Peyer's patch (tissue), 4 donors: ENCODE results near the gene WDFY4.

Experiments
- CTCF ChIP-seq, 6 experiments: fragments of 450-650 bp in 4 of 6; fragments of 200-600 bp in 2 of 6; sonication (generic) in 1 of 6; IDR thresholded peaks; one replicate each; pipeline ENCODE4 v1.5.1; 2017 to 2019; ENCODE audit warnings: antibody characterized with exemption in 6 of 6, mild to moderate bottlenecking in 3 of 6, moderate library complexity in 1 of 6
- POLR2A ChIP-seq, 2 donors: fragments of 450-650 bp; IDR thresholded peaks; one replicate each; pipeline ENCODE4 v1.5.1; 2017; ENCODE audit warnings: antibody characterized with exemption in 2 of 2, mild to moderate bottlenecking in 2 of 2, moderate library complexity in 2 of 2

GRCh38 chr10:48653347-48653746, 31.3 kb upstream of the WDFY4 start:
- TF ChIP-seq POLR2A (IDR thresholded peaks at IDR 0.05) (no peak), CTCF (IDR thresholded peaks at IDR 0.05) (no peak)
